WTC11 (cell line): ENCODE data around the gene CNTNAP2. TPM values are rescaled to one million over a fixed set of nuclear protein-coding genes. Genes with fewer than 3 reads are reported as not detected.

ENCODE experiments used
- ATAC-seq: fragments of 200-7000 bp; cut with Tn5 transposase; 2 replicates; pipeline ENCODE4 v1.10.0; 2021; ENCODE audit warnings: mild to moderate bottlenecking, moderate library complexity
- CTCF ChIA-PET: fragments of 300-600 bp; sonication (Branson Sonifier 250); formaldehyde crosslinking; loops from one replicate; lab custom pipeline; 2021; ENCODE audit warnings: antibody characterized with exemption; lab: Charles Lee
- POLR2A ChIA-PET: fragments of 350-600 bp; sonication (Branson Sonifier 250); formaldehyde crosslinking; loops from one replicate; lab custom pipeline; 2021; ENCODE audit warnings: antibody characterized with exemption; lab: Charles Lee
- DNase-seq: peaks from one replicate; pipeline ENCODE4 v3.0.0; 2021; ENCODE audit warnings: low spot score
- H3K27ac Mint-ChIP-seq: 2 replicates; pipeline ENCODE4 v1.8.0; 2021; ENCODE audit warnings: mixed read lengths
- H3K27me3 Mint-ChIP-seq: 2 replicates; pipeline ENCODE4 v1.8.0; 2021; ENCODE audit warnings: low read depth, mild to moderate bottlenecking, moderate library complexity, mixed read lengths
- H3K36me3 Mint-ChIP-seq: 2 replicates; pipeline ENCODE4 v1.8.0; 2021; ENCODE audit warnings: mixed read lengths
- H3K4me1 Mint-ChIP-seq: 2 replicates; pipeline ENCODE4 v1.8.0; 2022; ENCODE audit warnings: mixed read lengths
- H3K4me3 Mint-ChIP-seq: 2 replicates; pipeline ENCODE4 v1.8.0; 2021; ENCODE audit warnings: mild to moderate bottlenecking, moderate library complexity, mixed read lengths
- H3K9me3 Mint-ChIP-seq: 2 replicates; pipeline ENCODE4 v1.8.0; 2021; ENCODE audit warnings: mixed read lengths
- AFF4 ChIP-seq: sonication (generic); formaldehyde crosslinking; IDR thresholded peaks from 2 replicates; pipeline ENCODE4 v1.8.1; 2023; ENCODE audit warnings: mild to moderate bottlenecking, missing genetic modification reagents, borderline replicate concordance
- ATF2 ChIP-seq: sonication (generic); formaldehyde crosslinking; IDR thresholded peaks from 2 replicates; pipeline ENCODE4 v1.8.1; 2022; ENCODE audit warnings: low read depth, missing genetic modification reagents, borderline replicate concordance
- CDX4 ChIP-seq: fragments of 250-450 bp; sonication (Bioruptor Pico); IDR thresholded peaks from 2 replicates; pipeline ENCODE4 v1.9.0; 2021; ENCODE audit warnings: moderate library complexity, mild to moderate bottlenecking, inconsistent platforms, borderline replicate concordance
- CREB1 ChIP-seq: sonication (generic); formaldehyde crosslinking; IDR thresholded peaks from 2 replicates; pipeline ENCODE4 v1.8.0; 2023; ENCODE audit warnings: mild to moderate bottlenecking, missing genetic modification reagents
- ELF4 ChIP-seq: sonication (generic); formaldehyde crosslinking; IDR thresholded peaks from 2 replicates; pipeline ENCODE4 v1.8.1; 2022; ENCODE audit warnings: low read depth, mild to moderate bottlenecking, moderate library complexity, missing genetic modification reagents
- FOXJ3 ChIP-seq: sonication (generic); formaldehyde crosslinking; IDR thresholded peaks from 2 replicates; pipeline ENCODE4 v1.9.0; 2021; ENCODE audit warnings: missing genetic modification reagents, mild to moderate bottlenecking, borderline replicate concordance
- FOXP4 ChIP-seq: sonication (generic); formaldehyde crosslinking; IDR thresholded peaks from 2 replicates; pipeline ENCODE4 v1.8.0; 2022; ENCODE audit warnings: mild to moderate bottlenecking, missing genetic modification reagents
- GABPB1 ChIP-seq: sonication (generic); formaldehyde crosslinking; IDR thresholded peaks from 2 replicates; pipeline ENCODE4 v1.8.1; 2023; ENCODE audit warnings: mild to moderate bottlenecking, missing genetic modification reagents
- HMGA2 ChIP-seq: fragments of 250-450 bp; sonication (Bioruptor Pico); IDR thresholded peaks from 2 replicates; pipeline ENCODE4 v1.4.0; 2021; ENCODE audit warnings: mild to moderate bottlenecking, moderate library complexity
- KAT7 ChIP-seq: sonication (generic); formaldehyde crosslinking; IDR thresholded peaks from 2 replicates; pipeline ENCODE4 v1.8.1; 2023; ENCODE audit warnings: missing genetic modification reagents, mild to moderate bottlenecking, borderline replicate concordance
- NFATC4 ChIP-seq: fragments of 250-450 bp; sonication (Bioruptor Pico); IDR thresholded peaks from 2 replicates; pipeline ENCODE4 v1.9.0; 2021; ENCODE audit warnings: mild to moderate bottlenecking
- NFE2L1 ChIP-seq: sonication (generic); formaldehyde crosslinking; IDR thresholded peaks from 2 replicates; pipeline ENCODE4 v1.8.1; 2023; ENCODE audit warnings: missing genetic modification reagents
- NFYB ChIP-seq: sonication (generic); formaldehyde crosslinking; conservative IDR thresholded peaks from 2 replicates; pipeline ENCODE4 v1.8.0; 2022; ENCODE audit warnings: low read depth, missing genetic modification reagents
- NR2C2 ChIP-seq: sonication (generic); formaldehyde crosslinking; IDR thresholded peaks from 2 replicates; pipeline ENCODE4 v1.8.0; 2022; ENCODE audit warnings: mild to moderate bottlenecking, missing genetic modification reagents
- OVOL2 ChIP-seq: fragments of 250-450 bp; sonication (Bioruptor Pico); IDR thresholded peaks from 2 replicates; pipeline ENCODE4 v1.9.0; 2021; ENCODE audit warnings: mild to moderate bottlenecking, borderline replicate concordance
- SMAD4 ChIP-seq: sonication (generic); formaldehyde crosslinking; IDR thresholded peaks from 2 replicates; pipeline ENCODE4 v1.8.0; 2022; ENCODE audit warnings: mild to moderate bottlenecking, missing genetic modification reagents
- TP53 ChIP-seq: sonication (generic); formaldehyde crosslinking; IDR thresholded peaks from 2 replicates; pipeline ENCODE4 v1.8.1; 2023; ENCODE audit warnings: mild to moderate bottlenecking, missing genetic modification reagents
- ZNF232 ChIP-seq: sonication (generic); formaldehyde crosslinking; IDR thresholded peaks from 2 replicates; pipeline ENCODE4 v1.8.0; 2022; ENCODE audit warnings: mild to moderate bottlenecking, missing genetic modification reagents
- ZNF423 ChIP-seq: fragments of 250-450 bp; sonication (Bioruptor Pico); IDR thresholded peaks from 2 replicates; pipeline ENCODE4 v2.1.2; 2022; ENCODE audit warnings: mild to moderate bottlenecking, moderate library complexity
- total RNA-seq: library from RNA; stranded (reverse); gene quantifications from 3 replicates; pipeline ENCODE4 v1.2.3, GENCODE V29; 2021

The CNTNAP2 gene
- total RNA-seq, 1 experiment from 2014 or later, result 63.8 TPM

DNA sequence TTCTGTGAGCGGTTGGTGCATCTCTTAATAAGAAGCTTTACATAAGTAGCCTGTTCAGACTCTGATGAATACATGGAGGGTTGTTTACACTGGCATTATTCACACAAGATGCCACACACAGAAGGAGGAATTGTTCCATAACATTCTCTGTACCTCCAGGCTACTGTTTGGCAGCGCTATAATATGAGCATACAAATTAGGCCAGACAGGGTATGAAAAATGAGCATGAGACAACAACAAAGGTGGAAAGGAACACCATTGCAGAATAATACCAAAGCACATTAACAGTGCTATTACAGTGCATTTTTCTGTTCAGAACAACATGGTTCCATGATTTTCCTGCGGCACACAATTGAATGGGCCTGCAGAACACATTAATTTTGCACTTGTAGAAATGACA lies 2056.8 kb downstream of the CNTNAP2 start:
- ChIA-PET POLR2A (interaction anchor here (0.6 kb wide), 1 partner anchor 927 kb away, joined by 3 read pairs; no protein-coding TSS in a partner anchor), CTCF (no interaction called here)
- TF ChIP-seq FOXJ3 (no peak), KAT7 (CRISPR knock-in tag) (no peak), NFATC4 (CRISPR knock-in tag) (no peak), OVOL2 (CRISPR knock-in tag) (no peak), NFYB (CRISPR knock-in tag) (no peak)
- H3K27me3 Mint-ChIP-seq, result no peaks in the 10 kb centered on the region
- no peak overlapping the region for H3K4me3 Mint-ChIP-seq
- H3K9me3 Mint-ChIP-seq, result no peaks in the 10 kb centered on the region
- ATAC-seq (no peak), DNase-seq (no peak)
- H3K36me3 Mint-ChIP-seq, result no peaks in the 10 kb centered on the region
- no peaks in the 10 kb centered on the region for H3K4me1 Mint-ChIP-seq
- H3K27ac Mint-ChIP-seq, result no peak overlapping the region

GRCh38 chr7:148174376-148174775 lies 2057.8 kb downstream of the CNTNAP2 start:
- H3K27me3 Mint-ChIP-seq, result no peaks in the 10 kb centered on the region; the same call in 1 of the 2 replicates
- H3K4me1 Mint-ChIP-seq, result no peaks in the 10 kb centered on the region
- no peaks in the 10 kb centered on the region for H3K9me3 Mint-ChIP-seq
- CTCF ChIA-PET, result interaction anchor here (1.0 kb wide), 1 partner anchor 66 kb away, joined by 3 read pairs; no protein-coding TSS in a partner anchor
- DNase-seq, result no peak
- no peak overlapping the region for H3K27ac Mint-ChIP-seq
- no peak for ATAC-seq
- POLR2A ChIA-PET, result interaction anchor here (0.6 kb wide), 1 partner anchor 523 kb away, joined by 3 read pairs; no protein-coding TSS in a partner anchor
- H3K4me3 Mint-ChIP-seq, result no peak overlapping the region
- H3K36me3 Mint-ChIP-seq, result no peaks in the 10 kb centered on the region
- TF ChIP-seq FOXP4 (CRISPR knock-in tag) (no peak), AFF4 (CRISPR knock-in tag) (no peak), ZNF423 (CRISPR knock-in tag) (no peak), CREB1 (no peak), HMGA2 (CRISPR knock-in tag) (no peak), NFE2L1 (CRISPR knock-in tag) (no peak), ZNF232 (CRISPR knock-in tag) (no peak), TP53 (no peak), SMAD4 (CRISPR knock-in tag) (no peak)

- ChIA-PET CTCF (no interaction called here), POLR2A (no interaction called here)
- Mint-ChIP-seq H3K27ac (no peak overlapping the region), H3K4me1 (no peaks in the 10 kb centered on the region), H3K36me3 (no peaks in the 10 kb centered on the region), H3K27me3 (no peaks in the 10 kb centered on the region; the same call in 1 of the 2 replicates), H3K4me3 (no peak overlapping the region), H3K9me3 (no peaks in the 10 kb centered on the region)
- ATAC-seq (no peak), DNase-seq (no peak)
- TF ChIP-seq CDX4 (CRISPR knock-in tag) (no peak), CREB1 (no peak), GABPB1 (CRISPR knock-in tag) (no peak), NR2C2 (no peak), SMAD4 (CRISPR knock-in tag) (no peak), FOXP4 (CRISPR knock-in tag) (no peak), KAT7 (CRISPR knock-in tag) (no peak), ELF4 (CRISPR knock-in tag) (no peak), ATF2 (CRISPR knock-in tag) (no peak)
Observed at GRCh38 chr7:148175512-148175911, 2058.9 kb downstream of the CNTNAP2 start.
